Neural progenitor cell (in vitro differentiated cells): ENCODE results near the gene BSN. TPM values are rescaled to one million over a fixed set of nuclear protein-coding genes. Genes with fewer than 3 reads are reported as not detected.

ENCODE experiments used
- DNase-seq: peaks from one replicate; pipeline ENCODE4 v3.0.0-alpha.2; 2016; ENCODE audit warnings: low spot score
- H2AFZ ChIP-seq: fragments of 200-600 bp; sonication (generic); replicated peaks from 2 replicates; pipeline ENCODE4 v1.6.1; 2016; ENCODE audit warnings: antibody characterized with exemption
- H3F3A ChIP-seq: fragments of 200-600 bp; sonication (generic); 2 replicates; pipeline ENCODE4 v1.6.1; 2016; ENCODE audit warnings: antibody characterized with exemption, low read depth
- H3K27ac ChIP-seq: fragments of 200-600 bp; sonication (generic); 2 replicates; pipeline ENCODE4 v1.5.1; 2016; ENCODE audit warnings: mild to moderate bottlenecking
- H3K27me3 ChIP-seq: fragments of 200-600 bp; sonication (generic); 2 replicates; pipeline ENCODE4 v1.6.1; 2016; ENCODE audit warnings: mild to moderate bottlenecking, moderate library complexity
- H3K36me3 ChIP-seq: fragments of 200-600 bp; sonication (generic); 2 replicates; pipeline ENCODE4 v1.5.1; 2016
- H3K4me1 ChIP-seq: fragments of 200-600 bp; sonication (generic); 2 replicates; pipeline ENCODE4 v1.6.1; 2016; ENCODE audit warnings: mixed run types
- H3K4me2 ChIP-seq: fragments of 200-600 bp; sonication (generic); 2 replicates; pipeline ENCODE4 v1.6.1; 2016
- H3K4me3 ChIP-seq: fragments of 200-600 bp; sonication (generic); 2 replicates; pipeline ENCODE4 v1.5.1; 2016
- H3K79me2 ChIP-seq: fragments of 200-600 bp; sonication (generic); 2 replicates; pipeline ENCODE4 v1.6.1; 2016; ENCODE audit warnings: low read depth
- H3K9ac ChIP-seq: fragments of 200-600 bp; sonication (generic); 2 replicates; pipeline ENCODE4 v1.6.1; 2016
- H3K9me3 ChIP-seq: fragments of 200-600 bp; sonication (generic); 2 replicates; pipeline ENCODE4 v1.5.1; 2016; ENCODE audit warnings: low read depth
- H4K20me1 ChIP-seq: fragments of 200-600 bp; sonication (generic); 2 replicates; pipeline ENCODE4 v1.6.1; 2016; ENCODE audit warnings: low read depth
- H3K27ac Mint-ChIP-seq: 3 replicates; pipeline ENCODE4 v1.8.0; 2021; ENCODE audit warnings: mixed read lengths
- H3K27me3 Mint-ChIP-seq: 2 replicates; pipeline ENCODE4 v1.8.0; 2022; ENCODE audit warnings: low read depth, mild to moderate bottlenecking, inconsistent platforms, moderate library complexity, mixed read lengths; ENCODE audit not compliant: insufficient read depth
- H3K36me3 Mint-ChIP-seq: 3 replicates; pipeline ENCODE4 v1.8.0; 2021; ENCODE audit warnings: mixed read lengths
- H3K4me1 Mint-ChIP-seq: 3 replicates; pipeline ENCODE4 v1.8.0; 2021; ENCODE audit warnings: mixed read lengths
- H3K4me3 Mint-ChIP-seq: 3 replicates; pipeline ENCODE4 v1.8.0; 2021; ENCODE audit warnings: mild to moderate bottlenecking, moderate library complexity, mixed read lengths
- H3K9me3 Mint-ChIP-seq: 3 replicates; pipeline ENCODE4 v1.8.0; 2020; ENCODE audit warnings: mixed read lengths
- EZH2 ChIP-seq: fragments of 200-600 bp; sonication (generic); IDR thresholded peaks from 2 replicates; pipeline ENCODE4 v1.6.1; 2017; ENCODE audit warnings: antibody characterized with exemption, mild to moderate bottlenecking, moderate library complexity
- EZH2phosphoT487 ChIP-seq: fragments of 200-600 bp; sonication (generic); IDR thresholded peaks from 2 replicates; pipeline ENCODE4 v1.6.1; 2017; ENCODE audit warnings: antibody characterized with exemption
- total RNA-seq: library from RNA; depleted of rRNA; stranded (reverse); fragments of >200 nt; gene quantifications from 2 replicates; pipeline ENCODE4 v1.2.3, GENCODE V29; 2015; ENCODE audit warnings: low replicate concordance
- TF ChIP-seq, protein P1 (sequence below): fragments of 200-600 bp; sonication (generic); IDR thresholded peaks from 2 replicates; pipeline ENCODE4 v1.5.1; 2017; ENCODE audit warnings: antibody characterized with exemption, mild to moderate bottlenecking

BSN gene
- total RNA-seq, 1 donor from 2014 or later = 0.17 TPM

- Mint-ChIP-seq H3K36me3 (no peaks in the 10 kb centered on the region), H3K4me3 (no peak overlapping the region), H3K27ac (no peak overlapping the region), H3K9me3 (no peaks in the 10 kb centered on the region), H3K27me3 (peaks cover 3% of the 10 kb centered on the region), H3K4me1 (peaks cover 3% of the 10 kb centered on the region)
- Histone ChIP-seq H3K4me1 (no peaks in the 10 kb centered on the region), H3K36me3 (no peaks in the 10 kb centered on the region), H3K4me3 (no peak overlapping the region), H3F3A (no peaks in the 10 kb centered on the region), H3K27me3 (no peaks in the 10 kb centered on the region), H2AFZ (no peak overlapping the region), H3K4me2 (no peak overlapping the region), H3K27ac (no peak overlapping the region), H3K9me3 (no peaks in the 10 kb centered on the region), H3K79me2 (no peaks in the 10 kb centered on the region), H3K9ac (no peak overlapping the region), H4K20me1 (no peaks in the 10 kb centered on the region)
- no peak for TF ChIP-seq EZH2phosphoT487
- TF ChIP-seq, protein P1, sequence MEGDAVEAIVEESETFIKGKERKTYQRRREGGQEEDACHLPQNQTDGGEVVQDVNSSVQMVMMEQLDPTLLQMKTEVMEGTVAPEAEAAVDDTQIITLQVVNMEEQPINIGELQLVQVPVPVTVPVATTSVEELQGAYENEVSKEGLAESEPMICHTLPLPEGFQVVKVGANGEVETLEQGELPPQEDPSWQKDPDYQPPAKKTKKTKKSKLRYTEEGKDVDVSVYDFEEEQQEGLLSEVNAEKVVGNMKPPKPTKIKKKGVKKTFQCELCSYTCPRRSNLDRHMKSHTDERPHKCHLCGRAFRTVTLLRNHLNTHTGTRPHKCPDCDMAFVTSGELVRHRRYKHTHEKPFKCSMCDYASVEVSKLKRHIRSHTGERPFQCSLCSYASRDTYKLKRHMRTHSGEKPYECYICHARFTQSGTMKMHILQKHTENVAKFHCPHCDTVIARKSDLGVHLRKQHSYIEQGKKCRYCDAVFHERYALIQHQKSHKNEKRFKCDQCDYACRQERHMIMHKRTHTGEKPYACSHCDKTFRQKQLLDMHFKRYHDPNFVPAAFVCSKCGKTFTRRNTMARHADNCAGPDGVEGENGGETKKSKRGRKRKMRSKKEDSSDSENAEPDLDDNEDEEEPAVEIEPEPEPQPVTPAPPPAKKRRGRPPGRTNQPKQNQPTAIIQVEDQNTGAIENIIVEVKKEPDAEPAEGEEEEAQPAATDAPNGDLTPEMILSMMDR = no peak
- TF ChIP-seq EZH2 = no peak
- no peak for DNase-seq
Observed at GRCh38 chr3:49638445-49638844, 84.2 kb downstream of the BSN start.

- TF ChIP-seq EZH2phosphoT487 = no peak
- TF ChIP-seq, protein P1 = no peak
- TF ChIP-seq EZH2 = no peak
Observed at GRCh38 chr3:49639551-49639950, 85.3 kb downstream of the BSN start.

DNA sequence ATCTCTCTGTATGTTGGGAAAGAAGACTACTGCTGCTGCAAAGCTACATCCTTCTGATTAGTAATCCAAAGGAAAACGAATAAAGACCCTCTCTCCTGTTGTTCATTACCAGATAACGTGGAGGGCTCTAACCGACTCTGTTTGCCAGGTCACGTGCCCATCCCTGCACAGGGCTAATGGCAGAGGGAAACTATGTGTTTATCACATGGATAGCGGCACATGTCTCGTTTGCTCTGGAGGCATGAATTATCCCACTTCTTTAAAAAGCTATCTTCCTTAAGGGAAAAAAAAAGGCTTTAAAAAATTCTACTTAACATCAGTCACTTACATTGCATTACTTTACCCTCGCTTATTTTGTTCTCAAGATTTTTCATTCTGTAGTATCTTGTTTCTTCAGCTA lies 87.0 kb downstream of the BSN start:
- Mint-ChIP-seq H3K27ac (no peak overlapping the region), H3K4me1 (peaks cover 3% of the 10 kb centered on the region), H3K36me3 (no peaks in the 10 kb centered on the region), H3K9me3 (no peaks in the 10 kb centered on the region), H3K4me3 (peak overlapping the region; percentile 11), H3K27me3 (no peaks in the 10 kb centered on the region)
- H3K4me1 ChIP-seq = no peaks in the 10 kb centered on the region
- no peaks in the 10 kb centered on the region for H3K79me2 ChIP-seq
- H3F3A ChIP-seq = no peaks in the 10 kb centered on the region
- no peaks in the 10 kb centered on the region for H3K9me3 ChIP-seq
- TF ChIP-seq, protein P1 = no peak
- TF ChIP-seq EZH2 = no peak
- TF ChIP-seq EZH2phosphoT487 = no peak
- H3K4me2 ChIP-seq = no peak overlapping the region
- no peaks in the 10 kb centered on the region for H3K36me3 ChIP-seq
- DNase-seq = no peak
- H3K9ac ChIP-seq = no peak overlapping the region
- no peaks in the 10 kb centered on the region for H4K20me1 ChIP-seq
- H2AFZ ChIP-seq = no peak overlapping the region
- no peak overlapping the region for H3K4me3 ChIP-seq
- H3K27me3 ChIP-seq = no peaks in the 10 kb centered on the region
- H3K27ac ChIP-seq = no peak overlapping the region

More at GRCh38 chr3:49639551-49639950, 85.3 kb downstream of the BSN start:
- Histone ChIP-seq H3K4me2 (no peak overlapping the region), H3F3A (no peaks in the 10 kb centered on the region), H3K4me1 (no peaks in the 10 kb centered on the region), H3K27ac (no peak overlapping the region), H3K36me3 (no peaks in the 10 kb centered on the region), H3K9ac (no peak overlapping the region), H3K27me3 (no peaks in the 10 kb centered on the region), H3K4me3 (no peak overlapping the region), H2AFZ (no peak overlapping the region), H3K79me2 (no peaks in the 10 kb centered on the region), H3K9me3 (no peaks in the 10 kb centered on the region), H4K20me1 (no peaks in the 10 kb centered on the region)
- peaks cover 3% of the 10 kb centered on the region for H3K4me1 Mint-ChIP-seq
- DNase-seq = no peak
- H3K4me3 Mint-ChIP-seq = no peak overlapping the region
- no peak overlapping the region for H3K27ac Mint-ChIP-seq
- H3K9me3 Mint-ChIP-seq = no peaks in the 10 kb centered on the region
- H3K36me3 Mint-ChIP-seq = no peaks in the 10 kb centered on the region
- H3K27me3 Mint-ChIP-seq = peaks cover 2% of the 10 kb centered on the region
